Osteocyte (in vitro differentiated cells): Measurements from ENCODE around the gene WDR86. TPM values are rescaled to one million over a fixed set of nuclear protein-coding genes. Genes with fewer than 3 reads are reported as not detected.

ENCODE experiments used
- DNase-seq: peaks from one replicate; pipeline ENCODE4 v3.0.0; 2021; ENCODE audit warnings: mixed read lengths; ENCODE audit not compliant: unreplicated experiment; ENCODE audit errors: extremely low spot score
- H3K27ac Mint-ChIP-seq: one replicate; pipeline ENCODE4 v1.8.0; 2021; ENCODE audit warnings: mild to moderate bottlenecking, mixed read lengths; ENCODE audit not compliant: unreplicated experiment
- H3K27me3 Mint-ChIP-seq: one replicate; pipeline ENCODE4 v1.8.0; 2021; ENCODE audit warnings: mixed read lengths; ENCODE audit not compliant: unreplicated experiment
- H3K36me3 Mint-ChIP-seq: one replicate; pipeline ENCODE4 v1.8.0; 2021; ENCODE audit warnings: mixed read lengths; ENCODE audit not compliant: unreplicated experiment
- H3K4me1 Mint-ChIP-seq: one replicate; pipeline ENCODE4 v1.8.0; 2021; ENCODE audit warnings: mixed read lengths; ENCODE audit not compliant: unreplicated experiment
- H3K4me3 Mint-ChIP-seq: one replicate; pipeline ENCODE4 v1.8.0; 2021; ENCODE audit warnings: mild to moderate bottlenecking, moderate library complexity, mixed read lengths; ENCODE audit not compliant: unreplicated experiment
- H3K9me3 Mint-ChIP-seq: one replicate; pipeline ENCODE4 v1.8.0; 2021; ENCODE audit warnings: mixed read lengths; ENCODE audit not compliant: unreplicated experiment
- CTCF ChIP-seq: fragments of 200-600 bp; sonication (generic); IDR thresholded peaks from 2 replicates; pipeline ENCODE4 v1.5.0; 2021; ENCODE audit warnings: antibody characterized with exemption, mild to moderate bottlenecking, moderate library complexity
- total RNA-seq: library from RNA; stranded (reverse); gene quantifications from 2 replicates; pipeline ENCODE4 v1.2.1, GENCODE V29; 2021

Gene WDR86
- total RNA-seq, 1 donor from 2014 or later = not detected

- no peak overlapping the region for H3K4me3 Mint-ChIP-seq
- H3K27me3 Mint-ChIP-seq = peaks cover 32% of the 10 kb centered on the region
- H3K27ac Mint-ChIP-seq = no peak overlapping the region
- TF ChIP-seq CTCF = no peak
- peaks cover under 1% of the 10 kb centered on the region for H3K36me3 Mint-ChIP-seq
- H3K9me3 Mint-ChIP-seq = no peaks in the 10 kb centered on the region
- DNase-seq = no peak
- H3K4me1 Mint-ChIP-seq = no peaks in the 10 kb centered on the region
Measured at GRCh38 chr7:151383638-151384351, 26.0 kb downstream of the WDR86 start.

- H3K4me3 Mint-ChIP-seq = no peak overlapping the region
- H3K9me3 Mint-ChIP-seq = no peaks in the 10 kb centered on the region
- TF ChIP-seq CTCF = no peak
- H3K27ac Mint-ChIP-seq = no peak overlapping the region
- no peaks in the 10 kb centered on the region for H3K4me1 Mint-ChIP-seq
- H3K36me3 Mint-ChIP-seq = peaks cover 12% of the 10 kb centered on the region
- DNase-seq = no peak
- H3K27me3 Mint-ChIP-seq = peaks cover 22% of the 10 kb centered on the region
Measured at GRCh38 chr7:151382079-151382885, 27.6 kb downstream of the WDR86 start.

GRCh38 chr7:151381348-151382078 is 28.3 kb downstream of the WDR86 start:
- Mint-ChIP-seq H3K36me3 (peaks cover 17% of the 10 kb centered on the region), H3K27me3 (peaks cover 22% of the 10 kb centered on the region), H3K4me1 (no peaks in the 10 kb centered on the region), H3K9me3 (no peaks in the 10 kb centered on the region), H3K4me3 (no peak overlapping the region), H3K27ac (no peak overlapping the region)
- no peak for DNase-seq
- no peak for TF ChIP-seq CTCF

- Mint-ChIP-seq H3K27me3 (peaks cover 22% of the 10 kb centered on the region), H3K36me3 (peaks cover 17% of the 10 kb centered on the region)
- no peak for DNase-seq
Measured at GRCh38 chr7:151381098-151381347, 28.8 kb downstream of the WDR86 start.

More at GRCh38 chr7:151381098-151381347, 28.8 kb downstream of the WDR86 start:
- TF ChIP-seq CTCF = no peak
- no peak overlapping the region for H3K4me3 Mint-ChIP-seq
- no peaks in the 10 kb centered on the region for H3K9me3 Mint-ChIP-seq
- H3K4me1 Mint-ChIP-seq = no peaks in the 10 kb centered on the region
- H3K27ac Mint-ChIP-seq = no peak overlapping the region
